ENCODE data around the gene PTGFRN.

DNA sequence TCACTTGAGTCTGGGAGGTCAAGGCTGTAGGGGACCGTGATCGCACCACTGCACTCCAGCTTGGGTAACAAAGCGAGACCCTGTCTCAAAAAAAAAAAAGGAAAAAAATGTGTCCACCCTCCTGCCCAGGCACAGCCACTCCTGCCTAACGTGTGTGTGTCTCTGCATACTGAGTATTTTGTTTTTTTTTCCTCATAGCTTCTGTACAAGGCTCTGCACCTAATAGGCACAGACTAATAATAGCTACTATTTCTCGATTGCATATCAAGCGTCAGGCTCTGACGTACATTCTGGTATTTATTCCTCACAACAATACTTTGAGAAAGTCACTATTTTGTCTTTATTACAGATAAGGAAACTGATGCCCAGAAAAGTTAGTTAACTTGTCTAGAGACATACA, 5.0 kb downstream of the PTGFRN start:
- TF ChIP-seq ZNF274 (IDR thresholded peaks at IDR 0.05; ENCODE audit: low read depth, low read length) (no peak), YY1 (IDR thresholded peaks at IDR 0.05; ENCODE audit: insufficient read depth, insufficient read length) (no peak)
